ENCODE data around the gene ASMTL. TPM values are rescaled to one million over a fixed set of nuclear protein-coding genes. Genes with fewer than 3 reads are reported as not detected.

The ASMTL gene
- total RNA-seq, 1 experiment from 2014 or later, result 26.4 TPM

DNA sequence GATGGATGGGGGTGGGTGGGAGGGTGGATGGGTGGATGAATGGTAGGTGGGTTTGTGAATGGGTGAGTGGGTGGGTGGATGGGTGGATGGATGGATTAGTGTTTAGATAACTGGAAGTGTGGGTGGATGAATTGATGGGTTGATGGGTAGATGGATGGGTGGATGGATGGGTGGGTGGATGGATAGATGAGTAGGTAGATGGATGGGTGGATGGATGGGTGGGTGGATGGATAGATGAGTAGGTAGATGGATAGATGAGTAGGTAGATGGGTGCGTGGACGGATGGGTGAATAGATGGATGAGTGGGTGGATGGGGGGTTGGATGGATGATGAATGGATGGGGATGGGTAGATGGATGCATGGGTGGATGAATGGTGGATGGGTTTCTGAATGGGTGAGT, 20.3 kb upstream of the ASMTL start:
- Histone ChIP-seq H3K4me1 (peaks cover 17% of the 10 kb centered on the region), H3K27me3 (no peaks in the 10 kb centered on the region), H3K36me3 (no peaks in the 10 kb centered on the region), H3K27ac (no peak overlapping the region), H3K4me3 (no peak overlapping the region), H3K9me3 (replicated peaks) (no peaks in the 10 kb centered on the region)
- DNase-seq, result no peak

DNA sequence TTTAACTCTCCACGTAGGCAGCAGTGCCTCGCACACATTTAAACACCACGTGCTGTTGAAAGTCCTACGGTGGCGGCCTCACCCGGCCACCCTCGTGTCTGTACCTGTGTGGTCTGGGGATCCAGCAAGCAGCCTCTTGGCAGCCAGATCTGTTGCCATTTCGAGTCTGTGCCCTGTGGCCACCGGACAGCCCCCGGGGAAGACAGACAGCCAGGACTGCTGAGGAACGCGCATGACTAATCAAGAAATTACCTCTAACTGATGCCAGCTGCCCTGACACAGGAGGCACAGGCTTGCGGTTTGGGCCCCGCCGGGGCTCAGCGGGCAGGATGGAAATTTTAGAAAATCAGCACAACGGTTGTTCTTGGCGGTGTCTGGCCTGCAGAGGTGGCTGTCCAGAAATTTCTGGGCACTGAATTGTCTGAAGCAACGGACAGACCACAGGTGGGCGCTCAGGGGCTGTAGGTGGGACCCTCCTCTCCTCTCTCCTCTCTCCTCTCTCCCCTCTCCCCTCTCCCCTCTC, 15.6 kb upstream of the ASMTL start:
- Histone ChIP-seq H3K9me3 (replicated peaks) (no peaks in the 10 kb centered on the region), H3K27me3 (peaks cover 3% of the 10 kb centered on the region; the same call in 1 of the 2 replicates)

DNA sequence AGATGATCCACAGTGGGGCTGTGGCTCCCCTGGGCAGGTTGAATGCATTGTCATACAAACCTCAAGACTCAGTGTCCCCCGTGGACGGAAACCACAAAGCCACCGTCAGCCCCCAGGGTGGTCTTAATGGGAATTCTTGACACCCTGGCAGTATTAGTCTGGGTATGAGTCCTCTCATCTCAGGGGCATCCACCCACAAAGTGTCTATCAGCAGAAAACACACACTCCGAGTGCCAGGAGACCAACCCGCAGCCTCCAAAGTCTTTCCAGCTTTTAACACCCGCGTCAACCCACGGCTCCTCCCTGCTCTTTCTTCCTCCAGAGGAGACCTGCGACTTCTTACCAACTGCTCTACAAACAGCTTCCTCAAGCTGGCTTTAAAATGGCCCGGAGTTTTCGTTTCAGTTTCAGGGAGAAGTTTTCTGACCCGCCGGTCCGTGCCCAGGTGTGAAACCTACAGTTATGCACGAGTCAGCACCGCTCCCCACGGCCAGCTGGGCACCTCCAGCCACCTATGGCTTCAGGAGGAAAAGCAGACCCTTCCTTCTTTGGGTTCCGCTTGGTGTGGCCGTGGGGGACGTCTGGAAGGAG, 14.4 kb upstream of the ASMTL start:
- no peak for DNase-seq
- no peaks in the 10 kb centered on the region for H3K9me3 ChIP-seq (replicated peaks)
- peaks cover 3% of the 10 kb centered on the region; the same call in 1 of the 2 replicates for H3K27me3 ChIP-seq

More for the DNA sequence above, 15.6 kb upstream of the ASMTL start:
- Histone ChIP-seq H3K36me3 (no peaks in the 10 kb centered on the region), H3K27ac (peak overlapping the region; percentile 50), H3K4me3 (no peak overlapping the region), H3K4me1 (peaks cover 36% of the 10 kb centered on the region)
- peak; percentile 93 to 94 for DNase-seq

DNA sequence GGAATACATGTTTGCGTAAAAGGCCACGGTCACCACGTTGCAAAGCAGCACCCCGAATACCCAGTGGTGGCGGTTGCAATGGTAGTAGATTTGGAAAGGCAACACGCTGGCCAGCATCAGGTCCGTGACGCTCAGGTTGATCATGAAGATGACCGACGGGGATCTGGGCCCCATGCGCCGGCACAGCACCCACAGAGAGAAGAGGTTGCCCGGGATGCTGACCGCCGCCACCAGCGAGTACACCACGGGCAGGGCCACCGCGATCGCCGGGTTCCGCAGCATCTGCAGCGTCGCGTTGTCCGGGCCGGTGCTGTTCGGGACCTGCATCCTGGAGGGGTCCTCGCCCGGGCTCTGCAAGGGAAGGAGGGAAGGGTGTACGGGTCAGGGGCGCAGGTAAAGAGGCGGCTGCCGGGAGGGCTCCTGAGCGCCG, 13.5 kb upstream of the ASMTL start:
- Histone ChIP-seq H3K27ac (no peak overlapping the region), H3K9me3 (replicated peaks) (no peaks in the 10 kb centered on the region), H3K4me1 (peaks cover 28% of the 10 kb centered on the region), H3K4me3 (no peak overlapping the region), H3K27me3 (peaks cover 3% of the 10 kb centered on the region; the same call in 1 of the 2 replicates), H3K36me3 (no peaks in the 10 kb centered on the region)
- no peak for DNase-seq

More for the DNA sequence above, 14.4 kb upstream of the ASMTL start:
- no peak overlapping the region for H3K4me3 ChIP-seq
- H3K27ac ChIP-seq, result no peak overlapping the region
- H3K4me1 ChIP-seq, result peaks cover 36% of the 10 kb centered on the region
- no peaks in the 10 kb centered on the region for H3K36me3 ChIP-seq

DNA sequence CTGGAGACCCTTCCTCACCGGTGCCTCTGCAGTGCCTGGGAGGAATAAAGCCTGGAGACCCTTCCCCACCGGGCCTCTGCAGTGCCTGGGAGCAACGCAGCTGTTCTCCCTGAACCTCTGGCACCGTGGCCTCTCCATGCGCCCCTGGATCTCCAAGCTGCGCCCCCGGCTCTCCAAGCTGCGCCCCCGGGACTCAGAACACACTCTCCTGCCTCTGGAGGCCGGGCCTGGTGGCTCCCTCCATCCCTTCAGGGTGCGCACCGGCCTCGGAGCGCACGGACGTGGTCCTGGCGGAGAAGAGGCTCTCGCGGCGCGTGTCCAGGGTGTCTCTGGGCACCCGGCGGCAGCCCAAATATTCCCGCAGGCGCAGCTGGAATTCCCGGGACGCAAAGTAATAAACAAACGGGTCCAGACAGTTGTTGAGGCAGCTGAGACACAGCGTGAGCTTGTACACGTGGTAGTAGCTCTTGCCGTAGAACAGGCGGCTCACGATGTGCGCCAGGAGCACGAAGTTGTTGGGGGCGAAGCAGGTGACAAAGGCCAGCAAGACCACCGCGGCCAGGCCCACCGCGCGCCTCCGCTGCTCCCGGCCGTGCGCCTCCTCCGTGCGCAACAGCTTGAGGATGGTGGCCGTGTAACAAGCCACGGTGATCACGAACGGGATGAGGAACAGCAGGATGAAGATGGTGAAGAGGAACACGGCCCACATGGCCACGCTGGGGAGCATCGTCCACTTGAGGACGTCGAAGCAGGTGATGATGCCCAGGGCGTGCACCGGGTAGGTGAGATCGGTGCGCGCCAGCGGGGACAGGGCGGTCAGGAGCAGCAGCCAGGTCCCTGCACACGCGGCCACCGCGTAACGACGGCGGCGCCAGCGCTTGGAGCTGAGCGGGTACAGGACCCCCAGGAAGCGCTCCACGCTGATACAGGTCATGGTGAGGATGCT, 12.8 kb upstream of the ASMTL start:
- Histone ChIP-seq H3K27me3 (peaks cover 3% of the 10 kb centered on the region; the same call in 1 of the 2 replicates), H3K4me1 (peaks cover 28% of the 10 kb centered on the region)

DNA sequence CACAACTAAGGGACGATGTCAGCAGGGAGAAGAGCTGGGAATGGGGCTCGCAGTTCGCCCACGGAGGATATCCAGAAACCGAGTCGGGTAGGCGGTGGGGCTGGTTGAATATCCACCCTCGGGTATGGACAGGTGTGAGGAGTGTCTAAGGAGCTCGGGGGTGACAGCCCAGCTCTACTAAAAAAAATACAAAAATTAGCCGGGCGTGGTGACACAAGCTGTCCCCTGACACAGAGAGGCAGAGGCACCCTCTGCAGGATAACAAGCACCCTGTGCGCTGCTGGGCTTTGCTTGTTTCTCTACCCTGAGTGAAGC, 12.2 kb upstream of the ASMTL start:
- Histone ChIP-seq H3K27ac (no peak overlapping the region), H3K4me3 (no peak overlapping the region; the same call in 1 of the 2 replicates), H3K27me3 (peaks cover 3% of the 10 kb centered on the region; the same call in 1 of the 2 replicates), H3K9me3 (replicated peaks) (no peaks in the 10 kb centered on the region), H3K4me1 (peaks cover 28% of the 10 kb centered on the region), H3K36me3 (no peaks in the 10 kb centered on the region)
- DNase-seq, result peak in 1 of 2 experiments; percentile 43

More for the DNA sequence above, 12.8 kb upstream of the ASMTL start:
- no peak overlapping the region for H3K27ac ChIP-seq
- H3K4me3 ChIP-seq, result no peak overlapping the region; the same call in 1 of the 2 replicates
- no peaks in the 10 kb centered on the region for H3K9me3 ChIP-seq (replicated peaks)
- DNase-seq, result peak; percentile 36 to 52
- H3K36me3 ChIP-seq, result no peaks in the 10 kb centered on the region

DNA sequence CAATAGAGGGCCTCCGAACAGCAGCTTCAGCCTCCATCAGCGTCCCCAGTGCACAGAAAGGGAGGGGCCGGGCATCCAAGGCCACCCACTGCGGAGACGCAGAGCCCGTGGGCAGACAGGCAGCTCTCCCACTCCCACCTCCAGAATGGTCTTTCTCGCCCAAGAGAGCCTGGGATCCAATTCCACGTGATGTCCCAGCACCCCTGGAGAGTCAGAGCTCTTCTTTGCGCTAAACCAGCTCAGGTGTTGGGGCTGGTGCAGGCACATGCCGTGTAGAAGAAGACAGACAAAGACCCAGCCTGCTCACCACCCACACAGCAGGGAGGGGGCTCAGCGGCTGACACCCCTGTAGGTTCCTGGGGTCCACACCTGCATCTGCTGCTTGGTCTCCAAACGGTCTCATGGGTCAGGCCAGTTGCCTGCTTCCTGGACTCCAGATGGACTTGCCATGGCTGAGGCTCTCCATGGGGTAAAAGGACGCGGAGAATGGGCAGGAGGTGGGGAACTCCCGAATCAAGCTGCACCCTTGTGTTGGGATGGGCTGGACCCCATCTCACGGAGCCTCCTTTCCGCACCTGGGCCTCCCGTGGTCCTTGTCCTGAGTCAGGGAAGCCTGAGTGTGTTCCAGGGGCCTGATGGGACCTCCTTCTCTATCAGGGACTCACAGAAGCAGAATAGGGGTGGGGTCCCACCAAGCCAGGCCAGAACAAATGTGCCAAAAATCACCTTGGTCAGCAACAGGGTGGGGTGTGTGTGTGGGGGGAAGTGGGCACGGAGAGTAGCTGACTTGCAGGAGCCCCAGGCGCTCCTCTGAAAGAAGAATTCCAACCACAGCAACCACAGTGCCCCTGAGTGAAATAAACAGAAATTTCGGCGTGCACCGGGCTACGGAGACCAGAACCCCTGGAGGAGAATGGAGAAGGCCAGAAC, 11.6 kb upstream of the ASMTL start:
- Histone ChIP-seq H3K4me1 (peaks cover 24% of the 10 kb centered on the region), H3K27me3 (peaks cover 3% of the 10 kb centered on the region; the same call in 1 of the 2 replicates), H3K9me3 (replicated peaks) (no peaks in the 10 kb centered on the region), H3K4me3 (no peak overlapping the region), H3K36me3 (no peaks in the 10 kb centered on the region), H3K27ac (no peak overlapping the region)
- peak in 1 of 2 experiments; percentile 36 for DNase-seq

DNA sequence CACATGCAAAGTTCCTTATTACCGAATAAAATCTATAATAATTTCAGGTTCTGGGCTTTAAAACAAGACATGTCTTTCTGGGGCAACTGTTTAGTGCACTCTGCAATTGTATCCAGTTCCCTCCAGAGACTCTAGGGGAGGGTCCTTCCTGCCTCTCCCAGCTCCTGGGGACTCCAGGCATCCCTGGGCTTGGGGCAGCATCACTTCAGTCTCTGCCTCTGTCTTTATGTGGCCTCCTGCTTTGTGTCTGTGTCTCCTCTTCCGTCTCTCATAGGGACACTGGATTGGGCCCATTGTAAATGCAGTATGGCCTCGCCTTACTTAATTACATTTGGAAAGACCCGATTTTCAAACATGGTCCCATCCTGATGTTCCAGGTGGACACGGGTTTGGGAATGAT, 10.9 kb upstream of the ASMTL start:
- Histone ChIP-seq H3K36me3 (no peaks in the 10 kb centered on the region), H3K27me3 (peaks cover 3% of the 10 kb centered on the region; the same call in 1 of the 2 replicates), H3K27ac (no peak overlapping the region), H3K9me3 (replicated peaks) (no peaks in the 10 kb centered on the region), H3K4me3 (no peak overlapping the region), H3K4me1 (peaks cover 21% of the 10 kb centered on the region)
- DNase-seq, result no peak

DNA sequence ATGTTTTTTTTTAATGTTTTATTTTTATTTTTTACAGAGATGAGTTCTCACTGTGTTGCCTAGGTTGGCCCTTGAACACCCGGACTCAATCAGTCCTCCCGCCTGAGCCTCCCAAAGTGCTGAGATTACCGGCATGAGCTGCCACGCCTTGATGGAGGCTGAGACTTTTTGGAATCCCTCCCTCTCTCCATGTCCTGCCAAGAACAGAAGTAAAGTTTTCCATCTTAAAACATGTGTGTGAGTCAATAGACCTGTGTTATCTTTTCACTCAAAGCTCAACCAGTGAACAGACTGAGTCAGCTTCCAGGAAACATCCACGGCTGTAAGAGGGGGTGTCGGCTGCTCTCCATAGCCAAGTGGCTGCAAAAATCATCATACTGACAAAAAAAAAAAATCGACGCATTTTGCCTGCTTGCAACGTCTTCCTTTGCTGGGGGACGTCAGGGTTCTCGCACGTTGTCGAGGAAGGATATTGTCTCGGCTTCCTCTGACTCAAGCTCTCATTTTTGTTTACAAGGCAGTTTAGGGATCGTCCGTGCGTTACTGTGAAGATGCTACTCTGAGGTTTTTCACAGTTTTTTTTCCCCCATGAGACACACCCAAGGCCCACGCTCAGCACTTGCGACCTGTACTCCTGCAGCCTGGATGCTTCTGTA, 10.0 kb upstream of the ASMTL start:
- Histone ChIP-seq H3K27ac (no peak overlapping the region), H3K36me3 (no peaks in the 10 kb centered on the region), H3K4me3 (no peak overlapping the region), H3K27me3 (peaks cover 3% of the 10 kb centered on the region; the same call in 1 of the 2 replicates), H3K9me3 (replicated peaks) (no peaks in the 10 kb centered on the region), H3K4me1 (peaks cover 17% of the 10 kb centered on the region)
- DNase-seq, result no peak

DNA sequence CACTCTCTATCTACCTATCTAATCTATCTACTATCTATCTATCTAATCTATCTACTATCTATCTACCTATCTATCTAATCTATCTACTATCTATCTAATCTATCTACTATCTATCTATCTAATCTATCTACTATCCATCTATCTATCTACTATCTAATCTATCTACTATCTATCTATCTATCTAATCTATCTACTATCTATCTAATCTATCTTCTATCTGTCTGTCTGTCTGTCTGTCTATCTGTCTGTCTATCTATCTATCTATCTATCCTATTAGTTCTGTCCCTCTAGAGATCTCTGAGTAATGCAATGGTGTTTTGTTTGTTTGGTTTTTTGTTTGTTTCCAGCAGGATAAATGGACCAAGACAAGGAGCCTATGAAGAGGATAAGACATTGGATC, 9.4 kb upstream of the ASMTL start:
- Histone ChIP-seq H3K4me1 (peaks cover 12% of the 10 kb centered on the region), H3K27ac (no peak overlapping the region), H3K9me3 (replicated peaks) (no peaks in the 10 kb centered on the region), H3K4me3 (no peak overlapping the region), H3K36me3 (no peaks in the 10 kb centered on the region), H3K27me3 (peaks cover 3% of the 10 kb centered on the region; the same call in 1 of the 2 replicates)
- no peak for DNase-seq

DNA sequence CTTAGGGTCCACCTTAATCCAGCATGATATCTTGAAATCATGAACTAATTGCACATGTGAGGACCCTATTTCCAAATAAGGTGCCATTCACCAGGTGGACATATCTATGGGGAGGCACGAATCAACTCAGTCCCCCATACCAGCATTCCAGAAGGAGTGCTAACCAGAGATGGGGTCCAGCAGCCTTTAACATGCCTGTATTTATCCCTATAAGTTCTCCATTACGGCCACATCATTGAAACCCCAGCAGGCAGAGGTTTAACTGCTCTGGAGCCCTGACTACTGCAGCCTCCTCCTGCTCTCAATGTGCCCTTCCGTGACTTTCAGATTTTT, 3.2 kb upstream of the ASMTL start:
- no peaks in the 10 kb centered on the region for H3K4me1 ChIP-seq
- H3K9me3 ChIP-seq (replicated peaks), result no peaks in the 10 kb centered on the region
- no peaks in the 10 kb centered on the region for H3K27me3 ChIP-seq
- H3K4me3 ChIP-seq, result no peak overlapping the region
- DNase-seq, result no peak
- no peaks in the 10 kb centered on the region for H3K36me3 ChIP-seq
- no peak overlapping the region for H3K27ac ChIP-seq

DNA sequence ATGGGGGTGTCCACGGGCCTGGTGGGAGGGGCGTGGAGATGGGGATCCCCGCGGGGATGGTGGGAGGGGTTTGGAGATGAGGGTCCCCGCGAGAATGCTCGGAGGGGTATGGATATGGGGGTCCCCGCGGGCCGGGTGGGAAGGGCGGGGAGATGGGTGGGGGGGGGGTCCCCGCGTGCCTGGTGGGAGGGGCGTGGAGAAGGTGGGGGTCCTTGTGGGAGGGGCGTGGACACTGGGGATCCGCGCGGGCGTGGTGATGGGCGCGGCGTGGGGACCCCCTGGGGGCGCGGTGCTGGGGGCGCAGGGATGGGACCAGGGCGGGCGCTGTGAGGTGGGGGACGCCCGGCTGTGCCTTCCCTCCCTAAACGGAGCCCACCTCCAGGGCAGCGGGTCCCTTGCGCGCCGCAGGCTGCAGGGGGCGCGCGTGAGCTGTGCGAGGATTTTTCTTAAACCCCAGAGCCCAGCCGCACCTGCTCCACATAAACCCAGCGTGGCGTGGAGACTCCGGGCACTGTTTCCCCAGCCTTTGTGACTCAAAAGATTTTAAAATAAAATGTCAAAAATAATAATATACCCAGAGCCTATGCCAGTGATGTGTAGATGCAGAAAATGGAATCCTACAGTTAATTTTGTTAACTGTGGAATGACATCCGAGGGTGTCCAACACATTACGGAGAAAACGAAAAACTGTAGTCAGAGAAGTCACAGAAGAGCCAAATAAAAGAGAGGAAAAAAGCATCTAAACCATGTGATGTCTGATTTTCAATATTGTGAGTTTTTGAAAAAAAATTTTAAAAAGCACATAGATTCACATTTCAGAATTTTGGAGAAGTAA, 1.5 kb upstream of the ASMTL start:
- Histone ChIP-seq H3K27me3 (no peaks in the 10 kb centered on the region), H3K4me3 (peak overlapping the region; percentile 38), H3K27ac (no peak overlapping the region), H3K36me3 (peaks cover 5% of the 10 kb centered on the region; the same call in 1 of the 2 replicates), H3K4me1 (no peaks in the 10 kb centered on the region), H3K9me3 (replicated peaks) (no peaks in the 10 kb centered on the region)
- DNase-seq, result peak; percentile 83 to 90

DNA sequence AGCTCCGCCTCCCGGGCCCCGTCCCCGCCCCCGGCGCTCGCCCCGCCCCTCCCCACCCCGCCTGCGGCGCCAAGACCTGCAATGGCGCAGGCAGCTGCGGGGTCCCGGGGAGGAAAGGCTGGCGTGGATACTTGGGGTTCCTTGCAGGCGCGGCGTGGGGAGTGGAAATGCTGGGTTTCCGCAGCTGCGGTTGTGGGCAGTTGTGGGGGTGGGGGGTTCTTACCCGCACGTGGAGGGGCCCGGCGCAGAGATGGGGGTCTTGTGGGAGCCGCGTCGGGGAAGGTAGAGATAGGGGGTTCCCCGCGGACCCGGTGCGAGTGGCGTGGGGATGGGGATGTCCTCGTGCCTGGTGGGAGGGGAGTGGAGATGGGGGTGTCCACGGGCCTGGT, 680 bp upstream of the ASMTL start:
- no peak for DNase-seq
- peak overlapping the region; percentile 73 for H3K4me3 ChIP-seq
- H3K36me3 ChIP-seq, result peaks cover 7% of the 10 kb centered on the region
- H3K9me3 ChIP-seq (replicated peaks), result 0 out of 2 replicates have a peak, but pooled peaks cover 3% of the 10 kb centered on the region
- no peaks in the 10 kb centered on the region for H3K4me1 ChIP-seq
- peak overlapping the region; percentile 66 for H3K27ac ChIP-seq
- no peaks in the 10 kb centered on the region for H3K27me3 ChIP-seq
